Breast epithelium (tissue), 4 donors: ENCODE results near the gene LZTS2. TPM values are rescaled to one million over a fixed set of nuclear protein-coding genes. Genes with fewer than 3 reads are reported as not detected.

ENCODE experiments used
- DNase-seq, 2 donors: peaks; one replicate each; pipeline ENCODE4 v3.0.0-alpha.2; 2019; ENCODE audit warnings: low spot score in 2 of 2
- H3K27ac ChIP-seq, 2 donors: fragments of 200-600 bp; sonication (generic) in 1 of 2; one replicate each; pipeline ENCODE4 v1.5.1; 2016 to 2019; ENCODE audit warnings: mild to moderate bottlenecking in 1 of 2
- H3K27me3 ChIP-seq, 2 donors: fragments of 200-600 bp; sonication (generic) in 1 of 2; one replicate each; pipeline versions ENCODE4 v1.5.1 to v1.6.0; 2017 to 2019; ENCODE audit warnings: control low read depth in 1 of 2, mild to moderate bottlenecking in 1 of 2
- H3K36me3 ChIP-seq: fragments of 200-600 bp; one replicate; pipeline ENCODE4 v1.5.1; 2019
- H3K4me1 ChIP-seq, 2 donors: fragments of 200-600 bp; sonication (generic); one replicate each; pipeline ENCODE4 v1.5.1; 2016 to 2019; ENCODE audit warnings: control low read depth in 1 of 2
- H3K4me3 ChIP-seq, 3 donors: fragments of 200-600 bp; sonication (generic); 1 replicate in 2 of 3; 2 replicates in 1 of 3; pipeline ENCODE4 v1.5.1; 2016 to 2019; ENCODE audit warnings: mild to moderate bottlenecking in 3 of 3, moderate library complexity in 2 of 3
- H3K9me3 ChIP-seq, 2 donors: fragments of 200-600 bp; sonication (generic) in 1 of 2; one replicate each; pipeline ENCODE4 v1.5.1; 2016 to 2019; ENCODE audit warnings: control low read depth in 1 of 2
- POLR2A ChIP-seq: fragments of 450-650 bp; IDR thresholded peaks from one replicate; pipeline ENCODE4 v1.6.1; 2016; ENCODE audit warnings: antibody characterized with exemption, mild to moderate bottlenecking, moderate library complexity
- POLR2AphosphoS5 ChIP-seq, 3 donors: sonication (generic); formaldehyde crosslinking; IDR thresholded peaks; one replicate each; pipeline ENCODE4 v1.6.1; 2017; ENCODE audit warnings: antibody characterized with exemption in 3 of 3
- intact Hi-C: fragments of 100-400 bp; cut with DNase I; formaldehyde crosslinking; loops from one replicate; pipeline ENCODE4 v1.15.1; 2023; ENCODE audit warnings: low total_unique reads
- total RNA-seq, 3 donors: library from RNA; depleted of rRNA; stranded (reverse); fragments of >200 nt; gene quantifications; one replicate each; pipeline ENCODE4 v1.1.0, GENCODE V29; 2016
- TF ChIP-seq, protein P1 (sequence below), 3 donors: fragments of 450-650 bp; IDR thresholded peaks; one replicate each; pipeline ENCODE4 v1.5.1; 2016 to 2017; ENCODE audit warnings: antibody characterized with exemption in 3 of 3, mild to moderate bottlenecking in 3 of 3, moderate library complexity in 3 of 3

Gene LZTS2
- total RNA-seq, 3 donors from 2014 or later: 44.0 to 67.5 (median 61.3) TPM

DNA sequence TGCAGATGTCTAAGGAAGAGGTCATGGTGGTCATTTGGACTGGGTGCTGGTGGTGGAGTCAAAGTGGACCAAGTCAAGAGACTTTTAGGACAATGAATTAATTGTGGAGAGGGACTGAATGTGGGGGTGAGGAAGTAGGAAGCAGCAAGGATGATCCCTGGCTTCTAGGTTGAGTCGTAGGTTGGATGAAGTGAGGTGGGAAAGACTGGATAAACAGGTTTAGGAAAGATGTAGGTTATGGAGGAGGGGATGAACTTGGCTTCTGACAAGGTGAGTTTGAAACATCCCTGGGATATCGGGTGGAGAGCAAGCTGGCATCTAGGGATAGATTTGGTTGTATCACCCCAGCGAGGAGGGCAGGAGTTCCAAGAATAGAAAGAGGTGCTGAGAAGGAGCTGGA is 22.7 kb upstream of the LZTS2 start:
- no peak for DNase-seq
- Histone ChIP-seq H3K36me3 (peaks cover 5% of the 10 kb centered on the region), H3K27me3 (no peaks in the 10 kb centered on the region), H3K9me3 (no peaks in the 10 kb centered on the region), H3K4me1 (no peaks in the 10 kb centered on the region), H3K4me3 (no peak overlapping the region), H3K27ac (no peak overlapping the region)
- TF ChIP-seq, protein P1, sequence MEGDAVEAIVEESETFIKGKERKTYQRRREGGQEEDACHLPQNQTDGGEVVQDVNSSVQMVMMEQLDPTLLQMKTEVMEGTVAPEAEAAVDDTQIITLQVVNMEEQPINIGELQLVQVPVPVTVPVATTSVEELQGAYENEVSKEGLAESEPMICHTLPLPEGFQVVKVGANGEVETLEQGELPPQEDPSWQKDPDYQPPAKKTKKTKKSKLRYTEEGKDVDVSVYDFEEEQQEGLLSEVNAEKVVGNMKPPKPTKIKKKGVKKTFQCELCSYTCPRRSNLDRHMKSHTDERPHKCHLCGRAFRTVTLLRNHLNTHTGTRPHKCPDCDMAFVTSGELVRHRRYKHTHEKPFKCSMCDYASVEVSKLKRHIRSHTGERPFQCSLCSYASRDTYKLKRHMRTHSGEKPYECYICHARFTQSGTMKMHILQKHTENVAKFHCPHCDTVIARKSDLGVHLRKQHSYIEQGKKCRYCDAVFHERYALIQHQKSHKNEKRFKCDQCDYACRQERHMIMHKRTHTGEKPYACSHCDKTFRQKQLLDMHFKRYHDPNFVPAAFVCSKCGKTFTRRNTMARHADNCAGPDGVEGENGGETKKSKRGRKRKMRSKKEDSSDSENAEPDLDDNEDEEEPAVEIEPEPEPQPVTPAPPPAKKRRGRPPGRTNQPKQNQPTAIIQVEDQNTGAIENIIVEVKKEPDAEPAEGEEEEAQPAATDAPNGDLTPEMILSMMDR (IDR thresholded peaks at IDR 0.05): no peak
- no peak for TF ChIP-seq POLR2AphosphoS5 (IDR thresholded peaks at IDR 0.05)
- TF ChIP-seq POLR2A: no peak
- intact Hi-C loops: no loop called here

DNA sequence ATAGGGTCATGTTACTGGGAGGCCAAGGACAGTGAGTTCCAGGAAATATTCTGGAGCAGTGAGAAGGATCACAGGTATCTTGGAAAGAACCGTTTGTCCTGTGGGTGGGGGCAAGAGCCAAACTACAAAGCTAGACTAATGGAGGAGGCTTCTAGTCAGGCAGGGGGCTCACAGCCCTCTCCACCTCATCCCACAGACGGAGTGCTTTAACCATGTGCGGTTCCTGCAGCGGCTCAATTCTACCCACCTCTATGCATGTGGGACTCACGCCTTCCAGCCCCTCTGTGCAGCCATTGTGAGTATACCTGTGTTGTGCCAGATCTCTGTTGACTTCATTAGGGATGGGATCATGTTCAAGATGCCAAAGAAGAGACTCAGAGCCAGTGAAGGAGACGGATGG is 22.2 kb upstream of the LZTS2 start:
- intact Hi-C loops: no loop called here
- Histone ChIP-seq H3K4me1 (no peaks in the 10 kb centered on the region), H3K27me3 (no peaks in the 10 kb centered on the region), H3K9me3 (no peaks in the 10 kb centered on the region), H3K36me3 (peaks cover 5% of the 10 kb centered on the region), H3K4me3 (no peak overlapping the region), H3K27ac (no peak overlapping the region)
- no peak for DNase-seq
- TF ChIP-seq POLR2AphosphoS5 (IDR thresholded peaks at IDR 0.05) (no peak), POLR2A (no peak)
- TF ChIP-seq, protein P1 (IDR thresholded peaks at IDR 0.05): no peak

DNA sequence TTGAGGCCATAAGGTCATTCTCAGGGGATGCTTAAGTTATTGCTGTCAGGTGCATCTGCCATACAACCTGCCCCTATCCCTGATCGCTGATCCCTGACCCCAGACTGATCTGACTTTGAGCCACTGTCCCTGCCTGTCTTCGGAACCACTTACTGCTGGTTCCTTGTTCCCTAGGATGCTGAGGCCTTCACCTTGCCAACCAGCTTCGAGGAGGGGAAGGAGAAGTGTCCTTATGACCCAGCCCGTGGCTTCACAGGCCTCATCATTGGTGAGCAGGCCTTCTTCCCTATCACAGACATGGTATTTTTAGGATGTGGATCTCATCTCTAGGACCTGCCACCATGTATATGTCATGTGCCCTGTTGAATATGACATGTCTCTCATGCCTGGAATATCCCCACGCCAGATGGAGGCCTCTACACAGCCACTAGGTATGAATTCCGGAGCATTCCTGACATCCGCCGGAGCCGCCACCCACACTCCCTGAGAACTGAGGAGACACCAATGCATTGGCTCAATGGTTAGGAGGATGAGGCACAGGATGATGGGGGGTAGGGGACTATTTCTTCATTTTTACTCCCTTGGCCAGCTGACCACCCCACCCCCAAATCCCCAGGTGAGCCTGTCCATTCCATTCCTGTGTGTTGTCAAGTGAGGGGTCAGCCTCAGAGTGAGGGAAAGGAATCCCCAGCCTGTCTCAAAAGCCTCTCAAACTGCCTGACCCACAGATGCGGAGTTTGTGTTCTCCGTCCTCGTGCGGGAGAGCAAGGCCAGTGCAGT is 21.3 kb upstream of the LZTS2 start:
- Histone ChIP-seq H3K9me3 (no peaks in the 10 kb centered on the region), H3K27me3 (no peaks in the 10 kb centered on the region), H3K4me1 (no peaks in the 10 kb centered on the region), H3K36me3 (peaks cover 5% of the 10 kb centered on the region), H3K27ac (no peak overlapping the region), H3K4me3 (no peak overlapping the region)
- TF ChIP-seq POLR2AphosphoS5 (IDR thresholded peaks at IDR 0.05) (no peak), POLR2A (no peak)
- TF ChIP-seq, protein P1 (IDR thresholded peaks at IDR 0.05): no peak
- intact Hi-C loops: no loop called here
- no peak for DNase-seq

DNA sequence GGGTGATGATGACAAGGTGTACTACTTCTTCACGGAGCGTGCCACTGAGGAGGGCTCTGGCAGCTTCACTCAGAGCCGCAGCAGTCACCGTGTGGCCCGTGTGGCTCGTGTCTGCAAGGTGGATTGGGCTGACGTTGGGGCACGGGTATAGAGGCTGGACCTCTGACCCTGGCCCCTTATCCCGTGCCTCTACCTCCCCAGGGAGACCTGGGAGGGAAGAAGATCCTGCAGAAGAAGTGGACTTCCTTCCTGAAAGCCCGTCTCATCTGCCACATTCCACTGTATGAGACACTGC is 20.8 kb upstream of the LZTS2 start:
- DNase-seq: no peak
- H3K36me3 ChIP-seq: peaks cover 5% of the 10 kb centered on the region
- intact Hi-C loops: no loop called here

DNA sequence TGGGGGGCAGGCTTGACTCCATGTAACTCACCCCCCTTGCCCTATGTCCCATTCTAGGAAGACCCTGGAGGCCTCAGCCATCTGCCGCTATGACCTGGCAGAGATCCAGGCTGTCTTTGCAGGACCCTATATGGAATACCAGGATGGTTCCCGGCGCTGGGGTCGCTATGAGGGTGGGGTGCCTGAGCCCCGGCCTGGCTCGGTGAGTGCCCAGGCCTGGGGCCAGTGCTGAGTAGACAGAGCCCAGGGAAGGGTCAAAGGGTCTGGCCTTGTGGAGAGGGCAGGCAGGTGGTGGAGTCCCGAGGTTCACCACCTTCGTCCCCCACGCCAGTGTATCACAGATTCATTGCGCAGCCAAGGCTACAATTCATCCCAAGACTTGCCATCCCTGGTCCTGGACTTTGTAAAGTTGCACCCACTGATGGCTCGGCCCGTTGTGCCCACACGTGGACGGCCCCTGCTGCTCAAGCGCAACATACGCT is 19.8 kb upstream of the LZTS2 start:
- no peaks in the 10 kb centered on the region for H3K27me3 ChIP-seq
- no peak overlapping the region for H3K4me3 ChIP-seq
- intact Hi-C loops: no loop called here
- H3K27ac ChIP-seq: no peak overlapping the region
- no peak for DNase-seq
- no peaks in the 10 kb centered on the region for H3K4me1 ChIP-seq
- peaks cover 5% of the 10 kb centered on the region for H3K36me3 ChIP-seq
- no peaks in the 10 kb centered on the region for H3K9me3 ChIP-seq
- no peak for TF ChIP-seq POLR2A
- TF ChIP-seq, protein P1 (IDR thresholded peaks at IDR 0.05): no peak
- TF ChIP-seq POLR2AphosphoS5 (IDR thresholded peaks at IDR 0.05): no peak

More for the DNA sequence above, 20.8 kb upstream of the LZTS2 start:
- Histone ChIP-seq H3K27ac (no peak overlapping the region), H3K27me3 (no peaks in the 10 kb centered on the region), H3K9me3 (no peaks in the 10 kb centered on the region), H3K4me1 (no peaks in the 10 kb centered on the region), H3K4me3 (no peak overlapping the region)
- no peak for TF ChIP-seq POLR2A
- TF ChIP-seq, protein P1 (IDR thresholded peaks at IDR 0.05): no peak
- TF ChIP-seq POLR2AphosphoS5 (IDR thresholded peaks at IDR 0.05): no peak
